ENCODE data around the gene MAEA.

- TF ChIP-seq CHD2 (IDR thresholded peaks at IDR 0.05; ENCODE audit: low read length) (no peak), CTCF (IDR thresholded peaks at IDR 0.05; ENCODE audit: control extremely low read depth in 1 of 3, insufficient read depth in 1 of 3, low read depth in 1 of 3, low read length in 3 of 3) (no peak), SIRT6 (IDR thresholded peaks at IDR 0.05; ENCODE audit: low read length) (no peak), EZH2 (IDR thresholded peaks at IDR 0.05; ENCODE audit: low read depth, low read length, severe bottlenecking) (no peak), POLR2A (IDR thresholded peaks at IDR 0.05; ENCODE audit: control extremely low read depth in 1 of 2, low read depth in 2 of 2, low read length in 2 of 2) (no peak), SIN3A (conservative IDR thresholded peaks at IDR 0.05 in 1 of 2, IDR thresholded peaks at IDR 0.05 in 1 of 2; ENCODE audit: low read depth in 1 of 2, low read length in 2 of 2) (no peak), GABPA (IDR thresholded peaks at IDR 0.05; ENCODE audit: borderline replicate concordance, insufficient read depth, low read length) (no peak), BRCA1 (IDR thresholded peaks at IDR 0.05; ENCODE audit: low read depth, low read length) (no peak)
Measured at GRCh38 chr4:1367230-1367935, 77.7 kb downstream of the MAEA start.

All from H1 (cell line).